Measurements from ENCODE around the gene TEDC1.

The TEDC1 gene

DNA sequence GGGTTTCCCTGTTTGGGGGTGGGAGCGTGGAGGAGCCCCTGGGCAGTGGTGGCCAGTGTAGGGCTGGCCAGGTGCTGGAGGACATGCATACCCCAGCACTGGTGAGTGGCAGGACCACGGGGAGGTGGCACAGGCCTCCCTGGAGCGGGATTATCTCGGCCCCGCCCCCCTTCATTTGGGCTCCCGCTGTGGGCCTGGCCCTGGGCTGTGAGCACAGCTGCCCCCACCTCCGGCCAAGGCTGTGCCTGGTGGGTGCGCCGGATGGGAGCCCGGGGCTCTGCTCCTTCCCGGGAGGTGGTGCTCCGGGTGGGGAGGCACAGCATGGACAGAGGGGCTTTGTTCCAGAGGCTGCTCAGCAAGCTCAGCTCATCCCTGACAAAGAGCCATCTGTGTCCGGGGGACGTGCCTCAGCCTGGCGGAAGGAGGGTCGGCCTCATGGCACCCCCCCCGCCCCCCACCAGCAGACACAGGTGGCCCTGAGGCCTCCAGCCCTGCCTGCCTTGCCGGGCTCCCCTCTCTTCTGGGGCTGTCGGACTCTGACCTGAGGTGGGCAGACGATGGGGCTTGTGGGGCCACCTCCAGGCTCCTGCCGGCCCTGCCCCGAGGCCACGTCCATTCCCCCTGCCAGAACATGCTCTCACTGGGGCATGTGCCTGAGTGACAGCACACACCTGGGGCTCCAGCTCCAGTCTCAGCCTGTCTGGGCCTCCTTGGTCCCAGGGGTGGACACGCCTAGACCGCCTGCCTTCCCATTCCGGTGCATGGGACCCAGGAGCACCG, 8.4 kb downstream of the TEDC1 start:
- Histone ChIP-seq H3K36me3 (ENCODE audit: insufficient read depth, low read length) (no peaks in the 10 kb centered on the region), H3K9me3 (ENCODE audit: control insufficient read depth, insufficient read depth, low read length) (no peaks in the 10 kb centered on the region), H3K9ac (ENCODE audit: low read depth, low read length) (no peak overlapping the region), H3K4me1 (ENCODE audit: insufficient read depth, low read length) (peaks cover 5% of the 10 kb centered on the region; the same call in 1 of the 2 replicates)

DNA sequence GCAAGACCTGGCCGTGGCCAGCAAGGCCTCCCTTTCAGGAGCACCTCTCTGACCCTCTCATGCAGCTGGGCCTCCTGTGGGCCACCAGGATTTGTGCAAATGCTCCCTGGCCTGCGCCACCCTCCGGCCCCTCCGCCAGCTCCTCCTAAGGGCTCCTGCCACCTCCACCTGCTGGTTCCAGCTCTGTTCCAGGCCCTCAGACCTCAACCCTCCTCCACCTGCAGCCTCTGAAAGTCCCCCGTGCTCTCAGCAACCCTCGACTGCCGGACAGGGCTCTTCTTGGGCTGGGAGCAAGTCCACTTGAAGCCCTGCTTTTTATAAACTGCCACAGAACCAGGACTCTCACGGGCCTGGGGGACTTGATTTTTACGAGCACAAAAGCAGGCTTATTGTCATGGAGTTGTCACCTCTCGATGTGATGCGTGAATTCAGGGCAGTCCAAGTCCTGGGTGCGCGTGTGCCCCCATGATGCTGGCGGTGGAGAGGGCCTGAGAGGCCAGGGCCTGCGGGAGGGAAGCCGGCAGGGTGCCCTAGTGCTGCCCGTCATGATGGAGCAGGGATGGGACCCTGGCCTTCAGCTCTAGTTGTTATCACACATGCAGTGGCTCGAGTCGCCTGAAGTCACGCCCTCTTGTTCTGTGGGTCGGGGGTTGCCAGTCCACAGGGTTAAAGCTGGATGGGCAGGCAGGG, 9.1 kb downstream of the TEDC1 start:
- Histone ChIP-seq H3K36me3 (ENCODE audit: insufficient read depth, low read length) (no peaks in the 10 kb centered on the region), H3K4me1 (ENCODE audit: insufficient read depth, low read length) (peaks cover 5% of the 10 kb centered on the region; the same call in 1 of the 2 replicates), H3K9ac (ENCODE audit: low read depth, low read length) (no peak overlapping the region), H3K9me3 (ENCODE audit: control insufficient read depth, insufficient read depth, low read length) (no peaks in the 10 kb centered on the region)

DNA sequence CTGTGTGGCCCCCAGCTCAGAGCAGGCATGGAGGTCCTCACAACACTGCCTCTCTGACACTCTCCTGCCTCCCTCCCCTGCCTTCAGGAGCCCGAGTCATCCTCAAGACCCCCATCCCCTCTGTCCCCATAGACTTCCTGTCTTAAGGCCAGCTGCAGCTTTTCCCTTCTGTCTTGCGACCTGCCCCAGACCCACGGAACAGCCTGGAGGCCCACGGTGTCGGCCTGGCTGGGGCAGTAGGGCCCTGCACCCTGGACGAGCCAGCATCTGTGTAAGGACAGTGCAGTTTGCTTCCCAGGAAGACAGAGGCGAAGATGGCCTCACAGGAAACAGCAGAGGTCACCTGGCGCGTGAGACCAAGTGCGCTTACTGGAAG, 9.7 kb downstream of the TEDC1 start:
- no peak overlapping the region for H3K9ac ChIP-seq (ENCODE audit: low read depth, low read length)
- peaks cover 5% of the 10 kb centered on the region; the same call in 1 of the 2 replicates for H3K4me1 ChIP-seq (ENCODE audit: insufficient read depth, low read length)
- no peaks in the 10 kb centered on the region for H3K9me3 ChIP-seq (ENCODE audit: control insufficient read depth, insufficient read depth, low read length)
- H3K36me3 ChIP-seq (ENCODE audit: insufficient read depth, low read length), result no peaks in the 10 kb centered on the region

DNA sequence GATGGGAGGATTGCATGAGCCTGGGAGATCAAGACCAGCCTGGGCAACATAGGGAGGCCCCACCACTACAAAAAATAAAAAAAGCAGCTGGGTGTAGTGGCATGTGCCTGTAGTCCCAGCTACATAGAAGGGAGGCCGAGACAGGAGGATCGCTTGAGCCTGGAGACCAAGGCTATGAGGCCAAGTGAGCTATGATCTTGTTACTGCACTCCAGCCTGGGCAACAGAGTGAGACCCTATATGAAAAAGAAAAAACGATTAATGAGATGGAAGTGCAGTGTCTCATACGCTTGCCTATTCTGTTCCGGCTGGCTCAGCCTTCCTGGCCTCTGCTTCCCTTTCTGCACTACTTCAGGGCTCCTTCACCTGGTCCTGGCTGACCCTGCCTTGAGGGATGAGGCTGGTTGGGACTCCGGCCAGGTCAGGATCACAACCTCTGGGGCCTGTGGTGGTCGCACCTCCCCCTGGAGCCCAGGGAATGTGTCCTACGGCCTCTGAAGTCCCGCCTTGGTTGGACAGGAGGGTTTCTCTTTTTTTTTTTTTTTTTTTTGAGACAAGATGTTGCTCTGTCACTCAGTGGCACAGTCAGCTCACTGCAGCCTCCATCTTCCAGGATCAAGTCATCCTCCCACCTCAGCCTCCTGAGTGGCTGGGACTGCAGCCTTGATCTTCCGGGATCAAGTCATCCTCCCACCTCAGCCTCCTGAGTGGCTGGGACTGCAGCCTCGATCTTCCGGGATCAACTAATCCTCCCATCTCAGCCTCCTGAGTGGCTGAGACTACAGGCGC, 10.7 kb downstream of the TEDC1 start:
- no peak overlapping the region for H3K9ac ChIP-seq (ENCODE audit: low read depth, low read length)
- peaks cover 5% of the 10 kb centered on the region; the same call in 1 of the 2 replicates for H3K4me1 ChIP-seq (ENCODE audit: insufficient read depth, low read length)
- no peaks in the 10 kb centered on the region for H3K36me3 ChIP-seq (ENCODE audit: insufficient read depth, low read length)
- no peaks in the 10 kb centered on the region for H3K9me3 ChIP-seq (ENCODE audit: control insufficient read depth, insufficient read depth, low read length)

DNA sequence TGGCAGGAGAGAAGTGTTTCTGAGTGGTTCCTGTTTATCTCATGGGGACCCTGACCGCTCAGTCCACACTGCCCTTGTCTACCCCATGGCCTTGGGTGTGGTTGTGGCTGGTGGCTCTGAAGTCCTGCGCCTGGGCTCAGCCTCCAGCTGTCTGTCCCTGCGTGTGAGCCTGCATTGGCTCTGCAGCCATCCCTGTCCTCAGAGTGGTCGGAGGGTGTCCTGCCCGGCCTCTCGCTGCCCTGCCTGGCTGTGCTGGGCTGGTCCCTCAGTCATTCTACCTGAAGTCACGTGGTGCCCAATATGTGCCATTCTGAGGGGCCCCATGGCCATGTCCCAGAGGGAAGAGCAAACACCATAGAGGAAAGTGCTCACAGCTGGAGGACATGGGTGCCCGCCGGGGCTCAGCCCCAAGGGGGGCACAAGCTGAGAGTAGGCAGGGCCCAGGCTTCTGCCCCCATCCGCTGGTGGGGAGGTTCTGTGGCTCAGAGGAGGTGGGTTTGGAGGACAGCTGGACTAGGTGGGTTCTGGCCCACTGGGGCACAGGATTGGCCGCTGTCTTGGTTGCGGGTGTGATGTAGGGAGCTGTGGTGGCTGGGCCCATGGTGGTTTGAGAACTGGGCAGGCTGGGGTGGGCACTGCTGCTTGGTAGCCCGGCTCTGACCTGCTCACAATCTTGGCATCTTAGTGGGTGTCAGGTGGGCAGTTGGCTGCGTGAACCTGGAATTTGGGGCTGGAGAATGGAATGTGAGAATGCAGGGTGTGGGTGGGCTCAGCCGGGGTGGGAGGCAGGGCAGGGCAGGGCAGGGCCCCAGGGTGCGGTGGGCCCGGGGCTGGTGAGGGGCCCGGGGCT, 11.6 kb downstream of the TEDC1 start:
- Histone ChIP-seq H3K36me3 (ENCODE audit: insufficient read depth, low read length) (no peaks in the 10 kb centered on the region), H3K4me1 (ENCODE audit: insufficient read depth, low read length) (peaks cover 5% of the 10 kb centered on the region; the same call in 1 of the 2 replicates), H3K9ac (ENCODE audit: low read depth, low read length) (no peak overlapping the region), H3K9me3 (ENCODE audit: control insufficient read depth, insufficient read depth, low read length) (no peaks in the 10 kb centered on the region)

DNA sequence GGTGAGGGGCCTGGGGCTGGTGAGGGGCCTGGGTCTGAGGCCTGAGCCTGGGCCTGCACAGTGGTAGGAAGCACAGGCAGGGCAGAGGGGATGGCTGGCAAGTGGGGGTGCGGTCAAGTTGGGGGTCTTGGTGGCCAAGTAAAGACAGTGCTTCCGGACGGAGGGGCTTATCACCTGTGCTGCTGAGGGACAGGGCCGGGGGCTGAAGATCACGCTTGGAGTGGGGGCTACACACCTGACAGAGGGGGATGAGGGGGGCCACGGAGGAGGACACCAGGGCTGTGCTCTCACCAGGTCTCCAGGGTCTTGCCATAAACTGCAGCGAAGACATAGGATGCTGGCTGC, 12.2 kb downstream of the TEDC1 start:
- Histone ChIP-seq H3K9me3 (ENCODE audit: control insufficient read depth, insufficient read depth, low read length) (no peaks in the 10 kb centered on the region), H3K36me3 (ENCODE audit: insufficient read depth, low read length) (no peaks in the 10 kb centered on the region)

DNA sequence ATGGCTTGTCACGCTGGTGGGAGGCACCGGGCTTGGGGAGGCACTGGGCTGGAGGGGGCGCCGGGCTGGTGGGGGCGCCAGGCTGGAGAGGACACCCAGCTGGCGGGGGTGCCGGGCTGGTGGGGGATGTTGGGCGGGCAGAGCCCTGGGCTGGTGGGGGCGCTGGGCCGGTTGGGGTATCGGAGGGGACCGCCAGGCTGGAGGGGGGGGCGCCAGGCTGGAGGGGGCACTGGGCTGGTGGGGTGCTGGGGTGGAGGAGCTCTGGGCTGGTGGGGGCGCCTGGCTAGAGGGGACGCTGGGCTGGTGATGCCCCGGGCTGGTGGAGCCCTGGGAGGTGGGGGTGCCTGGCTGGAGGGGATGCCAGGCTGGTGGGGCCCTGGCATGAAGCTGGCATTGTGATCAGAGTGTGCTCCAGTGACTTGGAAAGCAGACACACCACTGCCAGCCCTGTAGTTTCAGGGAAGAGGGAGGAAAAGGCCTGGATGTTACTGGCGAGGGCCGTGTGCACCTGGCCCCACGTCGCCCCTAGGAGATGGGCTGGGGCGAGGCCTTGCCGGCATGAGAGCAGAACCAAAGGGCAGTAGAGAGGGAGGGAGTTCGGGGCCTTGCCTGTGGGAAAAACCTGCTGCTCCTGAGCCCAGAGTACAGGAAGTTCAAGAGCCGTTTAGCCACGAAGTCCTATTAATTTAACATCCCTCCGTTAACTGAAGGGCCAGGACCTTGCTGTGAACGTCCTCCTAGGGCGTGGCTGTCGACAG, 13.1 kb downstream of the TEDC1 start:
- H3K36me3 ChIP-seq (ENCODE audit: insufficient read depth, low read length), result no peaks in the 10 kb centered on the region
- no peak overlapping the region for H3K9ac ChIP-seq (ENCODE audit: low read depth, low read length)
- no peaks in the 10 kb centered on the region for H3K9me3 ChIP-seq (ENCODE audit: control insufficient read depth, insufficient read depth, low read length)
- peaks cover under 1% of the 10 kb centered on the region; the same call in 1 of the 2 replicates for H3K4me1 ChIP-seq (ENCODE audit: insufficient read depth, low read length)

More for the DNA sequence above, 12.2 kb downstream of the TEDC1 start:
- Histone ChIP-seq H3K9ac (ENCODE audit: low read depth, low read length) (no peak overlapping the region), H3K4me1 (ENCODE audit: insufficient read depth, low read length) (peaks cover 5% of the 10 kb centered on the region; the same call in 1 of the 2 replicates)

DNA sequence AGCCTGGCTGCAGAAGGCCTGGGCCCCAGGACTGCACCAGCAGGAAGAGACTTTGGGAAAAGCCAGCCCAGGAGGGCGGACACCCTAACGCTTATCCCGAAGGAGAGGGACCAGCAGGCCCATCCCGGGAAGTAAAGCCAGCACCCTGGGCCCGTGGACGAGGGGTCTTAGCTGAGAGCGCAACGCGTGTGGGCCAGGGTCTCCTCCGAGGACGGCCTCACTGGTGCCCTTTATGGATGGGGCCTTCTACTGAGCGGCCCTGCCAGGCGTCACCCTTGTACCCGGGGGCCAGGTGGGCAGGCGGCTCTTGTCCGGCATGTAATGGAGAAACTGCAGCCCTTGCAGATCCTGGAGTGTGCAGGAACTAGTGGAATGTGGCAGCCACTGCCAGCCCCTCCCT, 14.1 kb downstream of the TEDC1 start:
- no peak overlapping the region for H3K9ac ChIP-seq (ENCODE audit: low read depth, low read length)
- no peaks in the 10 kb centered on the region for H3K36me3 ChIP-seq (ENCODE audit: insufficient read depth, low read length)
- H3K4me1 ChIP-seq (ENCODE audit: insufficient read depth, low read length), result no peaks in the 10 kb centered on the region; the same call in 1 of the 2 replicates
- H3K9me3 ChIP-seq (ENCODE audit: control insufficient read depth, insufficient read depth, low read length), result no peaks in the 10 kb centered on the region

DNA sequence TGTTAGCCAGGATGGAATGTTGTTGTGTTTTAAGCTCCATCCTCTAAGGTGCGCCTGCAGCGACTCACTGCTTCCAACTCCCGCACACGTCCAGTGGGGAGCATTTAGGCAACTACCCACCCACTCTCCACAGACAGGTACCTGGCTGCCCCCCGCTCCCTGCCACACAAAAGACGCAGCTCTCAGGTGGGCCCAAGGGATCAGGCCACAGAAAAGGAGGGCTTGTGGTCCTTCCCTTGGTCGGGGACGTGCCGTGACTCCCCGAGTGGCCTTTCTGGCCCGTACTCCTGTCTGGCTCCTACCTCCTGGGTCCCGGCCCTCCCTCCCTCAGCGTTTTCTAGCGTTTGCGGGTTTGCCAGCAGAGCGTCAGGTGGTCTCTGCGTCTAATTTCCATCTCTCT, 16.2 kb downstream of the TEDC1 start:
- Histone ChIP-seq H3K9ac (ENCODE audit: low read depth, low read length) (no peak overlapping the region), H3K36me3 (ENCODE audit: insufficient read depth, low read length) (no peaks in the 10 kb centered on the region), H3K4me1 (ENCODE audit: insufficient read depth, low read length) (no peaks in the 10 kb centered on the region), H3K9me3 (ENCODE audit: control insufficient read depth, insufficient read depth, low read length) (no peaks in the 10 kb centered on the region)

DNA sequence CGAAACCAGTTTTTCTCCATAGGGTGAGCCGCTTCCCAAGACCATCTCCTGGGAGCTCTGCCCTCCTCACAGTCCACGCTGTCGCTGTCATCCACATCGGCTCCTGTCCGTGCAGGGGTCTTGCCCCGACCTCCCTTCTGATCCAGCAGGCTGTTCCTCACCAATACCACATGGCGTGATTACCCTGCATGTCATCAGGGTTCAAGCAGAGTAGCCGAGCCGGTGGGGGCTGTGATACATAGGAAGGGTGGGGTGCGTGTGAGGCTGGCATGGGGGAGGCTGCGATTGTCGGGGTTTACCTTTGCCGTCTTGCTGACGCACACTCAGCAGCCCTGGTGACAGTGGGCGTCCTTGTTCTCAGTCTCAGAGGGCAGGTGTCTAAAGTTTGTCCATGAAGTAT, 17.0 kb downstream of the TEDC1 start:
- no peak overlapping the region for H3K9ac ChIP-seq (ENCODE audit: low read depth, low read length)
- H3K36me3 ChIP-seq (ENCODE audit: insufficient read depth, low read length), result no peaks in the 10 kb centered on the region
- H3K4me1 ChIP-seq (ENCODE audit: insufficient read depth, low read length), result no peaks in the 10 kb centered on the region
- H3K9me3 ChIP-seq (ENCODE audit: control insufficient read depth, insufficient read depth, low read length), result no peaks in the 10 kb centered on the region

DNA sequence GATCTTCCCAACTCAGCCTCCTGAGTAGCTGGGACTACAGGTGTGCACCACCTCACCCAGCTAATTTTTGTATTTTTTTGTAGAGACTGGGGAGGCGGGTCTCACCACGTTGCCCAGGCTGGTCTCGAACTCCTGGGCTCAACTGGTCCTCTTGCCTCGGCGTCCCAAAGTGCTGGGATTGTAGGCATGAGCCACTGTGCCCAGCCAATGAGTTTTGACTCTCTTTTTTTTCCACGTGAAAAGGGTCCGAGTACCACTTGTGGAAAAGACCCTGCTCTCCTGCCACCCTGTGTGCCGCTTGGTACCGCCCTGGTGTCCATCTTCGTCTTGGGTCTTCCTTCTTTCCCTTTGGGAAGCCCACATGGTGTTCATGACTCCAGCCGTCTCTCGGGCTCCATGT, 17.6 kb downstream of the TEDC1 start:
- H3K4me1 ChIP-seq (ENCODE audit: insufficient read depth, low read length), result no peaks in the 10 kb centered on the region
- H3K36me3 ChIP-seq (ENCODE audit: insufficient read depth, low read length), result no peaks in the 10 kb centered on the region
- H3K9me3 ChIP-seq (ENCODE audit: control insufficient read depth, insufficient read depth, low read length), result no peaks in the 10 kb centered on the region
- H3K9ac ChIP-seq (ENCODE audit: low read depth, low read length), result no peak overlapping the region

DNA sequence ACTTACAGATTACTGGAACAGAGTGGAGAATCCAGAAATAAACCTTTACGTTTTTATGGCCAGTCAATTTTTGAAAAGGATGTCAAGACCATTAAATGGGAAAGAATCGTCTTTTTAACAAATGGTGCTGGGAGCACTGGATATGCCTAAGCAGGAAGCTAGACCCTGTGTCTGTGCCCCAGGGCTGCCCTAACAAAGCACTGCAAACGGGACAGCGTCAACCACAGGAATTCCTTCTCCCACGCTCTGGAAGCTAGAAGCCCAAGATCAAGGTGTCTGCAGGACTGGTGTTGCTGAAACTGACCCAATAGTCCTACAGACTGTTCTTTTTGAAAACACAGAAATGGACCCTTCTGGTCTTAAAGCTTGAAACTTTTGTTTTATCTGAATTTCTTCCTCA, 26.1 kb downstream of the TEDC1 start:
- no peaks in the 10 kb centered on the region for H3K9me3 ChIP-seq (ENCODE audit: control insufficient read depth, insufficient read depth, low read length)

DNA sequence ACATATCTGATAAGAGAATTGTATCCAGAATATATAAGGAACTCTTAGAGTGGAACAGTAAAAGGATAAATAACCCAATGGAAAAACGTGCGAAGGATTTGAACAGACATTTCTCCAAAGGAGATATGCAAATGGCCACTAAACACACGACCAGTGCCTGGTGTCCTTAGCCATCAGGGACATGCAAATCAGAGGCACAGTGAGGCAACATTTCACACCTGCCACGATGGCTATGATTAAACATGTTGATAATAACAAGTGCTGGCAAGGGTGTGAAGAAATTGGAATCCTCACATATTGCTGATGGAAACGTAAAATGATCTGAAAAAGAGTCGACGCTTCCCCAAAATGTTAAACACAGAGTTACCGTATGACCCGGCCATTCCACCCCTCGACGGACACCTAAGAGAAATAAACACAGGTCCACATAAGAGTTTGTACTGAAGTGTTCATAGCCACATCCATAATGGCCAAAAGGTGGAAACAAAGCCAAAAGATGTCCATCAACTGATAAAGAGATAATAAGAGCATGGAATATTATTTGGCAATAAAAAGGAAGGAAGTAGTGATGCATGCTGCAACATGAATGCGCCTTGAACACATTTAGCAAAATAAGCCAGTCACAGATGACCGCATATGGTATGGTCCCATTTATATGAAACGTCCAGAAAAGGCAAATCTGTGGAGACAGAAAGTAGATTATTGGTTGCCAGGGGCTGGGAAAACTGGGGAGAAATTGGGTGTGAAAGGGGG, 29.1 kb downstream of the TEDC1 start:
- Histone ChIP-seq H3K36me3 (ENCODE audit: insufficient read depth, low read length) (no peaks in the 10 kb centered on the region), H3K9me3 (ENCODE audit: control insufficient read depth, insufficient read depth, low read length) (no peaks in the 10 kb centered on the region), H3K4me1 (ENCODE audit: insufficient read depth, low read length) (no peaks in the 10 kb centered on the region), H3K9ac (ENCODE audit: low read depth, low read length) (no peak overlapping the region)

More for the DNA sequence above, 26.1 kb downstream of the TEDC1 start:
- Histone ChIP-seq H3K9ac (ENCODE audit: low read depth, low read length) (no peak overlapping the region), H3K4me1 (ENCODE audit: insufficient read depth, low read length) (no peaks in the 10 kb centered on the region), H3K36me3 (ENCODE audit: insufficient read depth, low read length) (no peaks in the 10 kb centered on the region)

All from ES-I3 (cell line).